H7 (cell line): ENCODE results near the gene COL20A1. TPM values are rescaled to one million over a fixed set of nuclear protein-coding genes. Genes with fewer than 3 reads are reported as not detected.
"Not testable (repeated sequence)": the region's sequence is repeated elsewhere in the genome, so short reads cannot be mapped to it uniquely, and the experiment has no call there.

Experiments
- DNase-seq: peaks from one replicate; pipeline ENCODE4 v3.0.0; 2012
- H3K27me3 ChIP-seq: 2 replicates; pipeline ENCODE4 v1.6.0; 2011; ENCODE audit warnings: mild to moderate bottlenecking, low read length; ENCODE audit not compliant: control insufficient read depth, insufficient read depth
- H3K36me3 ChIP-seq: replicated peaks from 2 replicates; pipeline ENCODE4 v1.5.1; 2011; ENCODE audit warnings: low read length; ENCODE audit not compliant: control insufficient read depth, insufficient read depth
- H3K4me3 ChIP-seq: 2 replicates; pipeline ENCODE4 v1.5.1; 2011; ENCODE audit warnings: low read depth, mild to moderate bottlenecking, control low read depth, low read length, moderate library complexity; ENCODE audit not compliant: insufficient read depth
- total RNA-seq: library from RNA; depleted of rRNA; stranded (reverse); fragments of >200 nt; shearing (Covaris generic); gene quantifications from 2 replicates; pipeline ENCODE4 v1.2.3, GENCODE V29; 2014

Gene COL20A1
- total RNA-seq, 1 experiment from 2014 or later, result 0.17 TPM

DNA sequence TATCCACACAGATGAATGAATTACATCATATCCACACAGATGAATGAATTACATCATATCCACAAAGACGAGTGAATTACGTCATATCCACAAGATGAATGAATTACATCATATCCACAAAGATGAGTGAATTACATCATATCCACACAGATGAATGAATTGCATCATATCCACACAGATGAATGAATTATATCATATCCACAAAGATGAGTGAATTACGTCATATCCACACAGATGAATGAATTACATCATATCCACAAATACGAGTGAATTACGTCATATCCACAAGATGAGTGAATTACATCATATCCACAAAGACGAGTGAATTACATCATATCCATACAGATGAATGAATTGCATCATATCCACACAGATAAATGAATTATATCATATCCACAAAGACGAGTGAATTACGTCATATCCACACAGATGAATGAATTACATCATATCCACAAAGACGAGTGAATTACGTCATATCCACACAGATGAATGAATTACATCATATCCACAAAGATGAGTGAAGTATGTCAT is 47.2 kb downstream of the COL20A1 start:
- not testable (repeated sequence) for H3K4me3 ChIP-seq, H3K36me3 ChIP-seq, DNase-seq, H3K27me3 ChIP-seq

DNA sequence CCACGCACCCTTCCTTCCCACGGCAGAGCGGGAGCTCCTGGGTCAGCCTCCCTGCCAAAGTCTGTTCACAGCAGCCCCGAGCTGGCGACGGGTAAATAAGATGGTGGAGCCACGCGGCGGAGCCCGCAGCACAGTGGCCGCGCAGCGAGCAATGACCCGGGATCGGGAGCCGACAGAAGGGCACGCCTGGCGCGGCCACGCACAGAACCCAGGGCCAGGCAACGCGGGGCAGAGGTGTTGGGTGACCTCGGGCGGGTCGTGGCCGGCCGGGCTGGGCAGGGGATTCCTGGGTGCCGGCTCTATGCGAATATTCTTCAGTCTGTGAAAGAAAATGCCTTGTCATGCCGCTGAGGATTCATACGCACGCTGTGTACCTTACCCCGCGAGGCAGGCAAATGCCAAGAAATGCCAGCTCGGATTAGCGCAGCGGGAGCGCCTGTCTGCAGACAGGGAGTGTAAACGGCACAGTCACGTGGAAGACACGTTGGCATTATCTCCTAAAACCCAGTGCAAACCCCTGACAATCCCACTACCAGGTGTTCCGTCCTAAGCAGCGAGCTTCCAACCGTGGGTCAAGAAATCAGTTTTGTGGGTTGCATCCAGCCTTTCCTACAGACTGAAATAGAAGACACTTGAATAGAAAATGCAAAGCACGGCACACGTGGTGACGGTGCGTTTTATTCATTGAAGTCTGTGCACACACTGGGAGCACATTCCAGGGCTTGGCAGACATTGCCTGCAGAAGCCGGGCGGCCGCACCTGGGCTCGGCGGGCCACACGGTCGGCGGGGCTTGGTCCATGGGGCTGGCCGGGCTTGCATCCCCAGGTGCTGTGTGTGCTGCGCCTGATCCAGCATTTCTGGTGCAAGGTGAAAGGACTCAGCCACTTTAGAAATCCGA is 49.8 kb downstream of the COL20A1 start:
- Histone ChIP-seq H3K36me3 (no peaks in the 10 kb centered on the region), H3K4me3 (no peak overlapping the region), H3K27me3 (no peaks in the 10 kb centered on the region)
- DNase-seq, result peak; percentile 87

DNA sequence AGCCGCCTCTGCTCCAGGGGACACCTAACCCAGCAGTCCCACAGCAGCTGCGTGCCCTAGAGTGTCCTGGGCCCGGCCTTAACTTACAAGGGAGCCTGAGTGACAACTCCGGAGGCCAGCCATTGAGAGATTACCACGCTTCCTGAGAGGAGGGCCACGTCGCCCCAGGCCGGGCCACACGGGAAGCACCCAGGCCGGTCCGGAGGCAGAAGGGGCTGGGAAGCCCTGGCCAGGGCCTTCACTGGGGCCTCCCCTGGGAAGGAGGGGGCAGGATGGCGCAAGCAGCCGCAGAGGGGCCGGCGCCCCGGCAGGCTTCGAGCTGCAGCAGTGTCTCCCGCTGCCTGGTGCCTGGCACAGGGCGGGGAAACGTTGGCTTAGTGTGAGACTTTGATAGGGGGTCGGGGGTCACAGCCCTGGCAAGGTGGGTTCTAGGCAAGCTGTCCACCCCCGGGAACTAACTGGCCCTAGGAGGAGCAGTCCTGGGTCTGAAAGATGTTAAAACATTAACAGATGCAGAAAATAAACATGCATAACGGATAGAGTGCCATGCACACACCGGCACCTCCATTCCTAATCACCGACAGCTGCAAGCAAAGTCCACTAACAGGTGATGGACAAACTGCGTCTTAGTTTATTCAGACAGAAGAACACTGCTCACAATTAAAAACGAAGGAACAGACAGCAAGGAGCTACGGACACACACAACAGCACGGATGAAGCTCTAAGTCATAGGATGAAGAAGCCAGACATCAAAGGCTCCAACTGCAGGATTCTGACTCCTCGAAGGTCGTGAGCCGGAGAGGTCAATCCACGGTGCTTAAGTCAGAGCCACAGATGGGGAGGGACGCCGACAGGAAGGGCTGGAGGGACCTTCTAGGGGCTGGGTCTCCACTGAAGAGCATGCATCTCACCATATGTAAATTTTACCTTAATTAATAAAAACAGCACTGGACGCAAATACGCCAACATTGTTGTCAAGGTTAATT is 50.8 kb downstream of the COL20A1 start:
- H3K4me3 ChIP-seq, result no peak overlapping the region
- H3K27me3 ChIP-seq, result no peaks in the 10 kb centered on the region
- peak; percentile 82 for DNase-seq
- no peaks in the 10 kb centered on the region for H3K36me3 ChIP-seq

DNA sequence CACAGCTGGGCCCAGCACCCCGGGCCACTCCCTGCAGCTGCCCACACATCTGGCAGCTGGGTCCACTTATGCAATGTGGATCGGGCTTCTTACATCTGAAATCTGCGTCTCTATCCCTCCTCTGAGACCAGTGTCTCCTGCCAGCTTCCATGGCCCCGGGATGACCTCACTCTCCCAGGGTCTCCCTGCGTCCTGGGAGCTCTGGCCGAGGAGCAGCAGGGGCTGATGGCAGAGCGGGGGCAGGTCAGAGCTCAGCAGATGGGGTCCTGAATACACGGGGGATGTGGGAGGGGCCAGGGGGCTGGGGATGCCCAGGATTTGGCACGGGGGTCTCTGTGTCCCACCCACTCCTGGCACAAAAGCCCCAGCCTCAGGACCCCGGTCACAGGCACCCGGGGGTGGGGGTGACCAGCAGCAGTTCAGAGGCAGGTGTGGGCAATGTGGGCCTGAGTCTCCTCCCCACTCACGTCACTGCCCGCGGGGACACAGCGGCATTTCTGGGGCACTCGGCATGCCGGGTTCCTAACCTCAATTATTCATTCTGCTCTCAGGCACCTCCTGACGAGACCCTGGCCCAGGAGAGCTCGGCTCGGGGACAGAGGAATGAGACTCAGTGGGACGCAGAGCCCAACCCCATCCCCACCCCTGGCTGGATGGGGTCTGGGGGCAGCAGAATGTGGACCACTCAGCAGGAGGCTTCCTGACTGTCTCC is 51.8 kb downstream of the COL20A1 start:
- no peak for DNase-seq
- no peak overlapping the region for H3K4me3 ChIP-seq
- H3K36me3 ChIP-seq, result no peaks in the 10 kb centered on the region
- H3K27me3 ChIP-seq, result no peaks in the 10 kb centered on the region

DNA sequence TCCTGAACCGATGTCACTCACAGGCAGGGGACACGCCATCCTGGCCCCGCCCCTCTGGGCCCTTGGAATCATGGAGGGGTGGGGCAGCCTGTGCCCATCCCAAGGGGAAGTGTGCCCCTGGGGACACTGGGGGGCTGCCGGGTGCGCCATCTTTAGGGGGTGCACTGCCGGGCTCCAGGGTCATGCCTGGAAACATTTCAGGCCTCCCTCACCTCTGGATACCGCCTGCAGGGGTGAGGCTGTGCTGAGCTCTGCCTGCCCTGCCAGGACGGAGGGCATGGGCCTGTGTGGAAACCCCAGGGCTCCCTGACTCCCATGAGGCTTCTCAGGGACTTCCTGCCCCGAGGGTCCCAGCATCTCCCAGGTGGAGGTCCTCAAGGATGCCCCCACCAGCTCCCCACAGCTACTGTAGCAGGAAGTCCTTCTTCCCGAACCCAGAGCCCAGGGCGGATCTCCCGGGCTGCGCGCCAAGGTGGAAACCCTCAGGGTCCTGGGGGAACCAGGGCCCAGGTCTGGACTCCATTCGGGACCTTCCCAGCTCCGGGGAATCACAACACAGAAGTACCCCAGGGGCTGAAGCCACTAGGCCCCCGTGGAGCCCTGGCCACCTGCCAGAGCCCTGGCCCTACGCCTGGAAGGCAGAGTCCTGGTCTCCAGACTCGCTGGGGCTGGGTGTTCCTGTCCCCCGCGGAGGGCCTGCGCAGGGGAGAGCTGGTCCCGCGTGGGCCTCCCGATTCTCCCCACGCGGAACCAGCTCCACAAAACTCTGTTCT is 52.5 kb downstream of the COL20A1 start:
- Histone ChIP-seq H3K27me3 (no peaks in the 10 kb centered on the region), H3K36me3 (no peaks in the 10 kb centered on the region), H3K4me3 (no peak overlapping the region)
- DNase-seq, result no peak

DNA sequence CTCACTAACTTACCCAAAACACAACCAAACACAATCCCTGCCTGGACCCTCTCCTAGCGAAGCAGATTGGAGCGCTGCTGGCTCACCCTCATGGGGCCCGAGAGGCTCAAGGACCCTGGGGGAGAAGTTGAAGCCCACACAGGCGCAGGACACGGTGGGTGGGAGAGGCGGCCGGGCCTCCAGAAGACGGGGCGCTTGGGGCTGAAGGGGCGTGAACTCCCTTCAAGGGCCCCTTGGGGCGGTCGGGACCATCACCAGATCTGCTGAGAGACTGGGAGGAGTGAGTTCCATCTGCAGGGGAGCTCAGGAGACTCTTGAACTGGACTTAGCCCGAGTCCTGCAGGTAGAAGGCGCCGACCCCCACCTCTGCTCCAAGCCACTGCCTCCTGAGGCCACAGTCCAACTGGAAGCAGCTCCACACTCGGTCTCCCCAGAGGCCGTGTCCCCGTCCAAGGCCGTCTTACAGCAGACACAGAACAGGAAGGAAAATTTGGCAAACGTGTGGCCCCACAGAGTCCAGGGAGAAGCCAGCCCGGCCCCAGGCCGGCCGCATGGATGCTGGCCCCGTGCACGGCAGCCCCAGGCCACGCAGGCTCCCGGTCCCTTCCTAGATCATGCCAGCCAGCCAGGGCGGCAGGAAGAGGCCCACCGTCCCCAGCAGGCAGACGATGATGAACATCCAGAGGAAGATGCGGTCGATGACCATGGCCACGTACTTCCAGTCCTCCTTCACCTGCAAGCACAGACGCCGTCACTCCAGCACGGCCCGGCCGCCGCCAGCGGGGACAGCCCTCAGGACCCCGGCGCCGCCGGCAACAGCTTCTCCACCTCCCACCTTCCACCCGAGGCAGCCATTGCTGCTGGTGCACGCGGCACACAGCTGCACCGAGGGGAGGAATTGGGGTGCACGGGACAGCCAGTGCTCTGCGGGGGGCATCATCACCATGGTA is 53.4 kb downstream of the COL20A1 start:
- Histone ChIP-seq H3K36me3 (no peaks in the 10 kb centered on the region), H3K27me3 (no peaks in the 10 kb centered on the region), H3K4me3 (no peak overlapping the region)
- DNase-seq, result no peak

DNA sequence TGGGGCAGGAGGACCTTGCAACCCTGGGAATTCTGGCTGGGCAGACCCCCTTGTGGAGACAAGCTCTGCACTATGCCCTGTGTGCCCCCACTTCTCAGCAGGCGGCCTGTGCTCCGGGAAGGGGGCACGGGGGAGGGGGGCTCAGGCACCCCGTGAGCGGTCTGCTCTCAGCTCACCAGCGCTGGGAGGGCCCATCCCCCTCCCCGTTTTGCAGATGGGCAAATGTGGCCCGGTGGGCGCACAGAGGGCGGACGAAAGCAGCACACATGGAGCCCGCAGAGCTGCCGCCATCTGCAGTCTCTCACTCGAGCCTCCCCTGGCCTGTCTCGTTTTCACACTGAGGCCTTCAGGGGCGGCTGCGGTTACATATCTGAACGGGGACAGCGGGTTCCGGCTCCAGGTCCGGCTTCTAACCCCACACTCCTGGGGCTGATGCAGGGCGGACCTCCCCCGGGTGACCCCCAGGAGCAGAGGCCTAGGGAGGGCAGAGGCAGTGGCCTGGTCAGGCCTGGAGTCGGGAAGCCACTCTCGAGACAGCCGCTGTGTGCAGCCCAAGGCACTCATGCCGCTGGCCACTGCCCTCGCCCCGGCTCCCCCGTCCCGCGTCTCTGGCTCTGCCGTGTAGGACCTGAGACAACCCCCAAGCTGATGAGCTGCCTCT is 54.2 kb downstream of the COL20A1 start:
- peak; percentile 61 for DNase-seq

DNA sequence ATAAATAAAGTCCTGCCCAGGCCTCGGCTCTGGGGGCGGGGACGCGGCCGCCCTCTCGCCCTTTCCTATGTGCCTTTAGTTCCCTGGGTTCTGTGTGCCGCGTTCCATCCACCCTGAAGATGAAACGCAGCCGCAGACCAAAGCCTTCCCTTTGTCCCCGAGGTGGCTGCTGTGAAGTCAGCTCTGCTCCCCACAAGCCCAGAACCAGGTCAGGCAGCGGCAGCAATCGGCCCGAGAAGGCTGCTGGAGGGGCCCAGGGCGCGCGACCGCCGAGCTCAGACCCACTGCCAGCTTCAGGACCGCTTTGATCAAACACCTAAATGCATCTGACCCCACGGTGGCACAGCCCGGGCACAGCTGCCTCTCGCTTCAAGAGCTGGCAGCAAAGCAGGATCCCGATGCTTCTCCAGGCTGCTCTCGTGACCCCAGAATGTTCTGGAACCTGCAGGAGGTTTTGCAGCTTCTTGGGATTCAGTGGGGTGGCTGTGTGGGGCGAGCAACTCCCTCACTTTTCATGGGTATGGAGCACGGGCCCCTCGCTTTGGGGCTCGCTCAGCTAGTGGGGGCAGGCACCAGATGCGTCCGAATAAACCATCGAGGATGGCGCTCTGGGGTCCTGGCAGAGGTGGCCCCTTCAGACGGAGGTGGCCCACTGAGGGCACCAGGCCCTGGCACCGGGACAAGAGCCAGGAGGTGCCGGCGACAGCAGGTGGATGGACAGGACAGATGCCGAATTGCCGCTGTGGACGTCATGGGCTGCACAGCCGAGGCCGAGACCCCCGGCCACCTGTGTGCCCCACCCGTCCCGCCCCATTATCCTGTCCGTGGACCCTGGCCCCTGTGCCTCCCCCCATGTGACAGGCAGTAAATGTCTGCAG is 55.2 kb downstream of the COL20A1 start:
- Histone ChIP-seq H3K4me3 (no peak overlapping the region), H3K36me3 (no peaks in the 10 kb centered on the region), H3K27me3 (no peaks in the 10 kb centered on the region)
- DNase-seq, result no peak

More for the DNA sequence above, 54.2 kb downstream of the COL20A1 start:
- Histone ChIP-seq H3K4me3 (no peak overlapping the region), H3K27me3 (no peaks in the 10 kb centered on the region), H3K36me3 (no peaks in the 10 kb centered on the region)

DNA sequence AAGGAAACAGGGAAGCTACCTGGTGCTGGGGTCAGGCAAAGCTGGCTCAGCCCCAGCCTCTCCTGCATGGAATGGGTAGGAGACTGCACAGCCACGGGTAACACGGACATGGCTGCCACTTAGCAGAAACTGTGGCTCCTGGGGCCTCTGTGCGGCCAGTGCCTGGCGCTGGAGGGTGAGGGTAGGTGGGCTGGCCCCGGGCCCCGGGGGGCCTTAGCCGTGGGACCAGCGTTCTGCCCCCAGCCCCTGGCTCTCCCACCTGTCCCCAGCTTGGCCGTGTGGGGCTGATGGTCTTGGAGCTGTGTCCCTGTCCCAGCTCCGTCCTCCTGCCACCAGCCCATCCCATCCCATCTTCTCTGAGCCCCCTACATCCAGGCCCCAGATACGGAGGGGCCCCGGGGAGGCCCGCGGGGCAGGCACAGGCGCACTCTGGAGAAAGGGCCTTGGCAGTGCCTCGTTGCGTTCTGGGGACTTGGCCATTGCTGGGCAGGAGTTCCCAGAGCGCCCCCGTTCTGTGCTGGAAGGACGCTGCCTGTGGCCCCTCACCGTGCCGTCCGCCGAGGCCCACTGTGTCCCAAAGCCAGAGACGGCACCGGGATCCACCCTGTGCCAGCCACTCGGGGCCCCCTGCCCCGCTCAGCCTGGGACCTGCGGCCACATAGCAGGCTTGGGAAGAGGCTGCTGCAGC is 56.0 kb downstream of the COL20A1 start:
- Histone ChIP-seq H3K27me3 (no peaks in the 10 kb centered on the region), H3K36me3 (no peaks in the 10 kb centered on the region), H3K4me3 (no peak overlapping the region)
- DNase-seq, result no peak

DNA sequence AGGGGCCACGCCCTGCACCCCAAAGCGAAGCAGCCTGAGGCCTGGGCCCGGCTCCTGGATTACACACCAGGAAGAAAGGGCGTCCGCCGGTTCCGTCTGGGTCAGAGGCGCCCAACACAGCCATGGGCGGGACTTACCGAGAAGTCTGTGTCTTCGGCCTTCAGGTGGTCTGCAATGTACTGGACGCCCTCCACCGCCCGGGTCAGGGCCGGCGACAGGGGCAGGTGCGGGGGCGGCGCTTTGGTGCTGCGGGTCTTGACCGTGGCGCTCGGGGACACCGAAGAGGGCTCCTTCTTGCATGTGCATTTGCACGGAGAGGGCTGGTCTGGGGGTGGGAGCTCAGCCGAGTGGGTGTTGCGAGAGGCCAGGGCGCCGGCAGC is 56.5 kb downstream of the COL20A1 start:
- Histone ChIP-seq H3K36me3 (no peaks in the 10 kb centered on the region), H3K4me3 (no peak overlapping the region), H3K27me3 (no peaks in the 10 kb centered on the region)
- no peak for DNase-seq

DNA sequence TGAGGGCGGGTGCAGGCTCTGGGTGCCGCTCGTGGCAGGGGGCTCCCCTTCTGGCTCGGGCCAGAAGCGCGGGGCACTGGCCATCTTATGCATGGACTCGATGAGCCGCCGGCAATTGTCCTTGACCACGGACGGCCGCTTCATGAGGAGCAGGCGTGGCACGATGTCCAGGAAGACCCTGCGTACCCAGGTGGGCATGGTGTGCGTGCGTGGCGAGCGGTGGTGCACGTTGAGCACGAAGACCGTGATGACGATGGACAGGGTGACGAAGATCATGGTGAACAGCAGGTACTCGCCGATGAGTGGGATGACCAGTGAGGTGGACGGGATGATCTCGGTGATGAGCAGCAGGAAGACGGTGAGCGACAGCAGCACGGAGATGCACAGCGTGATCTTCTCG is 57.2 kb downstream of the COL20A1 start:
- Histone ChIP-seq H3K4me3 (no peak overlapping the region), H3K36me3 (no peaks in the 10 kb centered on the region), H3K27me3 (no peaks in the 10 kb centered on the region)
- DNase-seq, result no peak
